ENCODE data around the gene ACIN1. TPM values are rescaled to one million over a fixed set of nuclear protein-coding genes. Genes with fewer than 3 reads are reported as not detected.

ACIN1 gene
- total and polyA plus RNA-seq, 2 of the 13 experiments (the other 11 are each of a cell fraction or from before 2014, with no cell fraction given) = 165 to 183 TPM

DNA sequence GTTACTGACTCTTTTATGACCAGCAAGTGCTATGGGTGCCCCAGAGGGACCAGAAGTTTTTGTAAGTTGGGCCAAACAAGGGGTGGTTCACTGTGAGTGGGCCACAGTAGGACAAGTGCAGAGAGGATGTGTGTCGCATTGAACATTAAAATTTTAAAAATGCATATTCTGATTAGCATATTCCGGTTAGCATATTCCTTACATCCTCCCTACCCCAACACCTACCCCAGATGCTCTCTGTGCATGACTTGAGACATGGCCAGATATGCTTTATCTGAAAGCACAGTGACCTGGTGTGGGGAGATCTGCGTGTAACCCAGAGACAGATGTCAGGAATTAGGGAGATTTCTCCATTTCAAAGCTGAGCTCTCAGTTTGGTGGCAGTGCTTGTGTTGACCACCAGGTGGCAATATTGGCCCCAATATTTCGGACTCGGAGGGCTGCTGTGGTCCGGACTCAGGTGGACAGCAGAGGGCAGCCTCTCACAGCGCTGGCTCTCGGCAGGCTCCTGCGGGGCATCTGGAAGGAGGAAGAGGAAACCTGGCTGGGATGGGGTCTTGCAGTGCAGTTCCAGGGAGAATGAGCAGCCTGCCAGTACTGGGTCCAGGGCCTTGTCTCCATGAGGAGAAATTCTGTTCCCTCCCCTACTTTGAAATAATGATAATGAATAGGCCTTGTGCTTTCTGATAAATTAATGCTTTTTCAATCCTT lies 25.8 kb upstream of the ACIN1 start (continued):
- TF ChIP-seq, protein P1, sequence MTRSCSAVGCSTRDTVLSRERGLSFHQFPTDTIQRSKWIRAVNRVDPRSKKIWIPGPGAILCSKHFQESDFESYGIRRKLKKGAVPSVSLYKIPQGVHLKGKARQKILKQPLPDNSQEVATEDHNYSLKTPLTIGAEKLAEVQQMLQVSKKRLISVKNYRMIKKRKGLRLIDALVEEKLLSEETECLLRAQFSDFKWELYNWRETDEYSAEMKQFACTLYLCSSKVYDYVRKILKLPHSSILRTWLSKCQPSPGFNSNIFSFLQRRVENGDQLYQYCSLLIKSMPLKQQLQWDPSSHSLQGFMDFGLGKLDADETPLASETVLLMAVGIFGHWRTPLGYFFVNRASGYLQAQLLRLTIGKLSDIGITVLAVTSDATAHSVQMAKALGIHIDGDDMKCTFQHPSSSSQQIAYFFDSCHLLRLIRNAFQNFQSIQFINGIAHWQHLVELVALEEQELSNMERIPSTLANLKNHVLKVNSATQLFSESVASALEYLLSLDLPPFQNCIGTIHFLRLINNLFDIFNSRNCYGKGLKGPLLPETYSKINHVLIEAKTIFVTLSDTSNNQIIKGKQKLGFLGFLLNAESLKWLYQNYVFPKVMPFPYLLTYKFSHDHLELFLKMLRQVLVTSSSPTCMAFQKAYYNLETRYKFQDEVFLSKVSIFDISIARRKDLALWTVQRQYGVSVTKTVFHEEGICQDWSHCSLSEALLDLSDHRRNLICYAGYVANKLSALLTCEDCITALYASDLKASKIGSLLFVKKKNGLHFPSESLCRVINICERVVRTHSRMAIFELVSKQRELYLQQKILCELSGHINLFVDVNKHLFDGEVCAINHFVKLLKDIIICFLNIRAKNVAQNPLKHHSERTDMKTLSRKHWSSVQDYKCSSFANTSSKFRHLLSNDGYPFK (CRISPR knock-in tag; IDR thresholded peaks at IDR 0.05; ENCODE audit: borderline replicate concordance) = 0 out of 2 replicates have a peak, but pooled peaks have one; percentile 8
- TF ChIP-seq SRY (CRISPR knock-in tag; IDR thresholded peaks at IDR 0.05) (peak; percentile 60; the same call in 1 of the 2 replicates), KAT8 (CRISPR knock-in tag; IDR thresholded peaks at IDR 0.05) (peak; percentile 77), ETV6 (CRISPR knock-in tag; conservative IDR thresholded peaks at IDR 0.05) (peak; percentile 96), ZNF629 (CRISPR knock-in tag; conservative IDR thresholded peaks at IDR 0.05) (no peak), FOSL2 (CRISPR knock-in tag; IDR thresholded peaks at IDR 0.05) (peak; percentile 72), TSC22D2 (CRISPR knock-in tag; IDR thresholded peaks at IDR 0.05; ENCODE audit: borderline replicate concordance) (peak; percentile 96; the same call in 1 of the 2 replicates), ZNF652 (CRISPR knock-in tag; IDR thresholded peaks at IDR 0.05; ENCODE audit: borderline replicate concordance, low read depth) (peak; percentile 40; the same call in 1 of the 2 replicates)
- TF ChIP-seq, protein P2, sequence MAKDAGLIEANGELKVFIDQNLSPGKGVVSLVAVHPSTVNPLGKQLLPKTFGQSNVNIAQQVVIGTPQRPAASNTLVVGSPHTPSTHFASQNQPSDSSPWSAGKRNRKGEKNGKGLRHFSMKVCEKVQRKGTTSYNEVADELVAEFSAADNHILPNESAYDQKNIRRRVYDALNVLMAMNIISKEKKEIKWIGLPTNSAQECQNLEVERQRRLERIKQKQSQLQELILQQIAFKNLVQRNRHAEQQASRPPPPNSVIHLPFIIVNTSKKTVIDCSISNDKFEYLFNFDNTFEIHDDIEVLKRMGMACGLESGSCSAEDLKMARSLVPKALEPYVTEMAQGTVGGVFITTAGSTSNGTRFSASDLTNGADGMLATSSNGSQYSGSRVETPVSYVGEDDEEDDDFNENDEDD (CRISPR knock-in tag; IDR thresholded peaks at IDR 0.05; ENCODE audit: borderline replicate concordance) = 0 out of 2 replicates have a peak, but pooled peaks have one; percentile 28
- TF ChIP-seq, protein P3, sequence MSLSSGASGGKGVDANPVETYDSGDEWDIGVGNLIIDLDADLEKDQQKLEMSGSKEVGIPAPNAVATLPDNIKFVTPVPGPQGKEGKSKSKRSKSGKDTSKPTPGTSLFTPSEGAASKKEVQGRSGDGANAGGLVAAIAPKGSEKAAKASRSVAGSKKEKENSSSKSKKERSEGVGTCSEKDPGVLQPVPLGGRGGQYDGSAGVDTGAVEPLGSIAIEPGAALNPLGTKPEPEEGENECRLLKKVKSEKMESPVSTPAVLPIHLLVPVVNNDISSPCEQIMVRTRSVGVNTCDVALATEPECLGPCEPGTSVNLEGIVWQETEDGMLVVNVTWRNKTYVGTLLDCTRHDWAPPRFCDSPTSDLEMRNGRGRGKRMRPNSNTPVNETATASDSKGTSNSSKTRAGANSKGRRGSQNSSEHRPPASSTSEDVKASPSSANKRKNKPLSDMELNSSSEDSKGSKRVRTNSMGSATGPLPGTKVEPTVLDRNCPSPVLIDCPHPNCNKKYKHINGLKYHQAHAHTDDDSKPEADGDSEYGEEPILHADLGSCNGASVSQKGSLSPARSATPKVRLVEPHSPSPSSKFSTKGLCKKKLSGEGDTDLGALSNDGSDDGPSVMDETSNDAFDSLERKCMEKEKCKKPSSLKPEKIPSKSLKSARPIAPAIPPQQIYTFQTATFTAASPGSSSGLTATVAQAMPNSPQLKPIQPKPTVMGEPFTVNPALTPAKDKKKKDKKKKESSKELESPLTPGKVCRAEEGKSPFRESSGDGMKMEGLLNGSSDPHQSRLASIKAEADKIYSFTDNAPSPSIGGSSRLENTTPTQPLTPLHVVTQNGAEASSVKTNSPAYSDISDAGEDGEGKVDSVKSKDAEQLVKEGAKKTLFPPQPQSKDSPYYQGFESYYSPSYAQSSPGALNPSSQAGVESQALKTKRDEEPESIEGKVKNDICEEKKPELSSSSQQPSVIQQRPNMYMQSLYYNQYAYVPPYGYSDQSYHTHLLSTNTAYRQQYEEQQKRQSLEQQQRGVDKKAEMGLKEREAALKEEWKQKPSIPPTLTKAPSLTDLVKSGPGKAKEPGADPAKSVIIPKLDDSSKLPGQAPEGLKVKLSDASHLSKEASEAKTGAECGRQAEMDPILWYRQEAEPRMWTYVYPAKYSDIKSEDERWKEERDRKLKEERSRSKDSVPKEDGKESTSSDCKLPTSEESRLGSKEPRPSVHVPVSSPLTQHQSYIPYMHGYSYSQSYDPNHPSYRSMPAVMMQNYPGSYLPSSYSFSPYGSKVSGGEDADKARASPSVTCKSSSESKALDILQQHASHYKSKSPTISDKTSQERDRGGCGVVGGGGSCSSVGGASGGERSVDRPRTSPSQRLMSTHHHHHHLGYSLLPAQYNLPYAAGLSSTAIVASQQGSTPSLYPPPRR (CRISPR knock-in tag; IDR thresholded peaks at IDR 0.05; ENCODE audit: borderline replicate concordance) = no peak
- TF ChIP-seq, protein P4, sequence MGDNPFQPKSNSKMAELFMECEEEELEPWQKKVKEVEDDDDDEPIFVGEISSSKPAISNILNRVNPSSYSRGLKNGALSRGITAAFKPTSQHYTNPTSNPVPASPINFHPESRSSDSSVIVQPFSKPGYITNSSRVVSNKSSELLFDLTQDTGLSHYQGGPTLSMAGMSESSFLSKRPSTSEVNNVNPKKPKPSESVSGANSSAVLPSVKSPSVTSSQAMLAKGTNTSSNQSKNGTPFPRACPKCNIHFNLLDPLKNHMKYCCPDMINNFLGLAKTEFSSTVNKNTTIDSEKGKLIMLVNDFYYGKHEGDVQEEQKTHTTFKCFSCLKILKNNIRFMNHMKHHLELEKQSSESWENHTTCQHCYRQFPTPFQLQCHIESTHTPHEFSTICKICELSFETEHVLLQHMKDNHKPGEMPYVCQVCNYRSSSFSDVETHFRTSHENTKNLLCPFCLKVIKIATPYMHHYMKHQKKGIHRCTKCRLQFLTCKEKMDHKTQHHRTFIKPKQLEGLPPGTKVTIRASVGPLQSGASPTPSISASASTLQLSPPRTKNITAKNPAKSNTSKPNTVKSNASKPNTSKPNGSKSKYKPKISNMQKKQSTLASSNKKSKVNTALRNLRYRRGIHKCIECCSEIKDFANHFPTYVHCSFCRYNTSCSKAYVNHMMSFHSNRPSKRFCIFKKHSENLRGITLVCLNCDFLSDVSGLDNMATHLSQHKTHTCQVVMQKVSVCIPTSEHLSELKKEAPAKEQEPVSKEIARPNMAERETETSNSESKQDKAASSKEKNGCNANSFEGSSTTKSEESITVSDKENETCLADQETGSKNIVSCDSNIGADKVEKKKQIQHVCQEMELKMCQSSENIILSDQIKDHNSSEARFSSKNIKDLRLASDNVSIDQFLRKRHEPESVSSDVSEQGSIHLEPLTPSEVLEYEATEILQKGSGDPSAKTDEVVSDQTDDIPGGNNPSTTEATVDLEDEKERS (CRISPR knock-in tag; IDR thresholded peaks at IDR 0.05) = peak; percentile 69; the same call in 1 of the 2 replicates
- TF ChIP-seq, protein P5, sequence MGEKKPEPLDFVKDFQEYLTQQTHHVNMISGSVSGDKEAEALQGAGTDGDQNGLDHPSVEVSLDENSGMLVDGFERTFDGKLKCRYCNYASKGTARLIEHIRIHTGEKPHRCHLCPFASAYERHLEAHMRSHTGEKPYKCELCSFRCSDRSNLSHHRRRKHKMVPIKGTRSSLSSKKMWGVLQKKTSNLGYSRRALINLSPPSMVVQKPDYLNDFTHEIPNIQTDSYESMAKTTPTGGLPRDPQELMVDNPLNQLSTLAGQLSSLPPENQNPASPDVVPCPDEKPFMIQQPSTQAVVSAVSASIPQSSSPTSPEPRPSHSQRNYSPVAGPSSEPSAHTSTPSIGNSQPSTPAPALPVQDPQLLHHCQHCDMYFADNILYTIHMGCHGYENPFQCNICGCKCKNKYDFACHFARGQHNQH (CRISPR knock-in tag; IDR thresholded peaks at IDR 0.05) = peak; percentile 97

Measured in HepG2 (cell line).